Osteoblast (primary cell): ENCODE measurements around the gene RNF224. TPM values are rescaled to one million over a fixed set of nuclear protein-coding genes. Genes with fewer than 3 reads are reported as not detected.

ENCODE experiments used
- DNase-seq: peaks from one replicate; pipeline ENCODE4 v3.0.0; 2011; ENCODE audit warnings: low spot score, mixed read lengths; ENCODE audit not compliant: insufficient read length; ENCODE audit errors: missing footprints
- H2AFZ ChIP-seq: 2 replicates; pipeline ENCODE4 v1.6.0; 2011; ENCODE audit warnings: mild to moderate bottlenecking, low read length
- H3K27ac ChIP-seq: 2 replicates; pipeline ENCODE4 v1.5.1; 2011; ENCODE audit warnings: mild to moderate bottlenecking, low read depth, low read length, moderate library complexity
- H3K27me3 ChIP-seq: 2 replicates; pipeline ENCODE4 v1.6.0; 2012; ENCODE audit warnings: mild to moderate bottlenecking, control low read depth, inconsistent platforms, low read length, moderate library complexity; ENCODE audit not compliant: insufficient read depth
- H3K36me3 ChIP-seq: 2 replicates; pipeline ENCODE4 v1.5.1; 2011; ENCODE audit warnings: mild to moderate bottlenecking, low read length, control low read depth, moderate library complexity; ENCODE audit not compliant: insufficient read depth
- H3K4me1 ChIP-seq: 2 replicates; pipeline ENCODE4 v1.5.1; 2011; ENCODE audit warnings: mild to moderate bottlenecking, low read length, control low read depth, moderate library complexity; ENCODE audit not compliant: insufficient read depth
- H3K4me2 ChIP-seq: 2 replicates; pipeline ENCODE4 v1.6.0; 2011; ENCODE audit warnings: mild to moderate bottlenecking, low read length; ENCODE audit not compliant: insufficient read depth
- H3K4me3 ChIP-seq: fragments of 200-600 bp; sonication (generic); 3 replicates; pipeline ENCODE4 v1.5.1; 2012; ENCODE audit warnings: mild to moderate bottlenecking, low read length, inconsistent platforms; ENCODE audit not compliant: insufficient read depth
- H3K79me2 ChIP-seq: 2 replicates; pipeline ENCODE4 v1.6.0; 2012; ENCODE audit warnings: mild to moderate bottlenecking, low read length, control low read depth, inconsistent platforms; ENCODE audit not compliant: insufficient read depth
- H3K9me3 ChIP-seq: 2 replicates; pipeline ENCODE4 v1.5.1; 2011; ENCODE audit warnings: low read depth, low read length, control low read depth
- H4K20me1 ChIP-seq: 2 replicates; pipeline ENCODE4 v1.6.0; 2012; ENCODE audit warnings: mild to moderate bottlenecking, low read length, control low read depth; ENCODE audit not compliant: insufficient read depth
- total RNA-seq: library from RNA; depleted of rRNA; stranded (reverse); fragments of >200 nt; gene quantifications from 2 replicates; pipeline ENCODE4 v1.2.3, GENCODE V29; 2012
- TF ChIP-seq, protein P1 (sequence below): IDR thresholded peaks from 2 replicates; pipeline ENCODE4 v1.5.1; 2011; ENCODE audit warnings: mild to moderate bottlenecking, low read depth, low read length, moderate library complexity; ENCODE audit errors: extremely low read depth

The RNF224 gene
- total RNA-seq, 1 donor, result under 0.01 TPM

DNA sequence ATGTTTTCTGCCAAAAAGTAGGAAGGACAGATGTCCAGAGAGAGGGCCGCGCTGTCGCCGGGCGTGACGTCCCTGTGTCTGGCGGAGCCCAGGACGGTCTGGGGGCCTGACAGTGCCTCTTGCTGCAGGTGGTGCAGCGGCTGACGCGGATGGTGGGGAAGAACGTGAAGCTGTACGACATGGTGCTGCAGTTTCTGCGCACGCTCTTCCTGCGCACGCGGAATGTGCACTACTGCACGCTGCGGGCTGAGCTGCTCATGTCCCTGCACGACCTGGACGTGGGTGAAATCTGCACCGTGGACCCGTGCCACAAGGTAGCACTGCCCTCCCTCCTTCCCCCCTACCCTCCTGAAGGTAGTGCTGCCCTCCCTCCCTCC lies 35.6 kb downstream of the RNF224 start:
- H3K4me3 ChIP-seq, result no peak overlapping the region
- H3K27me3 ChIP-seq, result no peaks in the 10 kb centered on the region
- H2AFZ ChIP-seq, result no peak overlapping the region
- peak; percentile 29 for DNase-seq
- peaks cover 4% of the 10 kb centered on the region for H3K4me1 ChIP-seq
- H4K20me1 ChIP-seq, result peaks cover 2% of the 10 kb centered on the region
- H3K4me2 ChIP-seq, result no peak overlapping the region
- H3K79me2 ChIP-seq, result peaks cover 14% of the 10 kb centered on the region
- H3K9me3 ChIP-seq, result no peaks in the 10 kb centered on the region
- no peak overlapping the region for H3K27ac ChIP-seq
- TF ChIP-seq, protein P1, sequence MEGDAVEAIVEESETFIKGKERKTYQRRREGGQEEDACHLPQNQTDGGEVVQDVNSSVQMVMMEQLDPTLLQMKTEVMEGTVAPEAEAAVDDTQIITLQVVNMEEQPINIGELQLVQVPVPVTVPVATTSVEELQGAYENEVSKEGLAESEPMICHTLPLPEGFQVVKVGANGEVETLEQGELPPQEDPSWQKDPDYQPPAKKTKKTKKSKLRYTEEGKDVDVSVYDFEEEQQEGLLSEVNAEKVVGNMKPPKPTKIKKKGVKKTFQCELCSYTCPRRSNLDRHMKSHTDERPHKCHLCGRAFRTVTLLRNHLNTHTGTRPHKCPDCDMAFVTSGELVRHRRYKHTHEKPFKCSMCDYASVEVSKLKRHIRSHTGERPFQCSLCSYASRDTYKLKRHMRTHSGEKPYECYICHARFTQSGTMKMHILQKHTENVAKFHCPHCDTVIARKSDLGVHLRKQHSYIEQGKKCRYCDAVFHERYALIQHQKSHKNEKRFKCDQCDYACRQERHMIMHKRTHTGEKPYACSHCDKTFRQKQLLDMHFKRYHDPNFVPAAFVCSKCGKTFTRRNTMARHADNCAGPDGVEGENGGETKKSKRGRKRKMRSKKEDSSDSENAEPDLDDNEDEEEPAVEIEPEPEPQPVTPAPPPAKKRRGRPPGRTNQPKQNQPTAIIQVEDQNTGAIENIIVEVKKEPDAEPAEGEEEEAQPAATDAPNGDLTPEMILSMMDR, result no peak
- peaks cover 40% of the 10 kb centered on the region for H3K36me3 ChIP-seq

DNA sequence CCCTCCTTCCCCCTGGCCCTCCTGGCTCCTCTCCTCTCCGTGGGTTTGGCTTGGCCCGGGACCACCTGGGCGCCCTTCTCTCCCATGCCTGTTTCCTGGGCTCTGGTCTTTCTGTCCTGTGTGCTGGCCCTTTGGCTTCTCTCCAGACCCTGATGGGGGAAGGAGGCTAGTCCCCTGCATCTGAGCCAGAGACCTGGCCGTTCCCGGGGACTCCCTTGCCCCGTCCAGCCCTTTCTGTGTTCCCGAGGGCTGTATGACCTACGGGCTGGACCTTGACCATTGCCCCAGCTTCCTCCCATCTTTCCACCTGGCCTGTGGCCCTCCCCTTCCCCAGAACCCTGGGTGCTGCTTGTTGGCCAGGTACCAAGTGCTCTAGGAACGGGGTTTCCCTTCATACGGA lies 36.2 kb downstream of the RNF224 start:
- Histone ChIP-seq H3K9me3 (no peaks in the 10 kb centered on the region), H4K20me1 (peaks cover 5% of the 10 kb centered on the region), H3K36me3 (peaks cover 41% of the 10 kb centered on the region), H3K27me3 (no peaks in the 10 kb centered on the region), H3K79me2 (peaks cover 11% of the 10 kb centered on the region), H2AFZ (no peak overlapping the region), H3K4me3 (no peak overlapping the region), H3K4me1 (peaks cover 9% of the 10 kb centered on the region), H3K4me2 (no peak overlapping the region), H3K27ac (no peak overlapping the region)
- TF ChIP-seq, protein P1, result no peak
- peak; percentile 29 for DNase-seq

GRCh38 chr9:137264067-137264466 lies 36.8 kb downstream of the RNF224 start:
- Histone ChIP-seq H3K9me3 (no peaks in the 10 kb centered on the region), H3K36me3 (peaks cover 37% of the 10 kb centered on the region), H3K27ac (no peak overlapping the region), H3K79me2 (peaks cover 11% of the 10 kb centered on the region), H3K4me2 (no peak overlapping the region), H3K4me1 (peaks cover 15% of the 10 kb centered on the region), H3K27me3 (no peaks in the 10 kb centered on the region), H3K4me3 (no peak overlapping the region), H2AFZ (no peak overlapping the region), H4K20me1 (peaks cover 5% of the 10 kb centered on the region)
- DNase-seq, result peak; percentile 30
- TF ChIP-seq, protein P1, result no peak

DNA sequence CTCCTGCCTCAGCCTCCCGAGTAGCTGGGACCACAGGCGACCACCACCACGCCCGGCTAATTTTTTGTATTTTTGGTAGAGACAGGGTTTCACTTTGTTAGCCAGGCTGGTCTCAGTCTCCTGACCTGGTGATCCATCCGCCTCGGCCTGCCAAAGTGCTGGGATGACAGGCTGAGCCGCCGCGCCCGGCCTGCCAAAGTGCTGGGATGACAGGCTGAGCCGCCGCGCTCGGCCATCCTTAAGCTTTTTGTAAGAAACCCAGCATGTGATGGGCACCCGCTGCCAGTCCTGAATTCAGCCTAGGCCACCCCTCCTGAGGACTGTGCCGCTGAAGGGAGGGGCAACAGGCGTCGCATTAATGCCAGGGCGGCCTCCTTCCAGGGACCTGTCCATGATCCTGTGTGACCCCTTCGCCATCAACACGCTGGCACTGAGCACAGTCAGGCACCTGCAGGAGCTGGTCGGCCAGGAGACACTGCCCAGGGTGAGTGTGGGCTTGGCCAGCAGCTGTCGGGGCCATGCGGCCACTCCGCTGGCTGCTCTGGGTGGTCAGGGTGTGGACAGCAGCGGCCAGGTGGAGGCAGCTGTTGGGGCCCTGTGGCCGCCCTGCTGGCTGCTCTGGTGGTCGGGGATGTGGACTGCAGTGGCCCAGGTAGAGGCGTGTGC lies 38.3 kb downstream of the RNF224 start:
- peaks cover 41% of the 10 kb centered on the region for H3K36me3 ChIP-seq
- TF ChIP-seq, protein P1, result no peak
- H3K79me2 ChIP-seq, result peaks cover 15% of the 10 kb centered on the region
- H2AFZ ChIP-seq, result no peak overlapping the region
- H3K27me3 ChIP-seq, result no peaks in the 10 kb centered on the region
- H4K20me1 ChIP-seq, result peaks cover 7% of the 10 kb centered on the region
- no peaks in the 10 kb centered on the region for H3K9me3 ChIP-seq
- peaks cover 20% of the 10 kb centered on the region for H3K4me1 ChIP-seq
- H3K27ac ChIP-seq, result no peak overlapping the region
- no peak overlapping the region for H3K4me2 ChIP-seq
- no peak overlapping the region for H3K4me3 ChIP-seq
- peak; percentile 37 for DNase-seq
